Natural killer cell (primary cell): ENCODE measurements around the gene GALNS. TPM values are rescaled to one million over a fixed set of nuclear protein-coding genes. Genes with fewer than 3 reads are reported as not detected.
A peak's percentile ranks its signal among the peaks of the same experiment; 100 is the strongest.
"Not testable (repeated sequence)": the region's sequence is repeated elsewhere in the genome, so short reads cannot be mapped to it uniquely, and the experiment has no call there.

Experiments
- ATAC-seq, 3 donors: fragments of 150-1000 bp in 2 of 3; fragments of 200-7000 bp in 1 of 3; cut with Tn5 transposase; 1 replicate in 1 of 3; 2 replicates in 2 of 3; pipeline ENCODE4 v1.10.0; 2021; ENCODE audit warnings: mild to moderate bottlenecking in 2 of 3, moderate library complexity in 2 of 3
- DNase-seq, 2 donors: peaks; one replicate each; pipeline versions ENCODE4 v3.0.0 to v3.0.0-alpha.2; 2013 to 2021; ENCODE audit warnings: mixed read lengths in 1 of 2
- H3K27ac ChIP-seq: one replicate; pipeline ENCODE4 v1.5.1; 2013; ENCODE audit warnings: mild to moderate bottlenecking, low read length
- H3K27me3 ChIP-seq: one replicate; pipeline ENCODE4 v1.6.1; 2013; ENCODE audit warnings: low read length; ENCODE audit not compliant: control insufficient read depth, insufficient read depth
- H3K36me3 ChIP-seq: one replicate; pipeline ENCODE4 v1.6.1; 2013; ENCODE audit warnings: low read length; ENCODE audit not compliant: control insufficient read depth, insufficient read depth
- H3K4me1 ChIP-seq: one replicate; pipeline ENCODE4 v1.6.1; 2013; ENCODE audit warnings: low read length; ENCODE audit not compliant: control insufficient read depth, insufficient read depth
- H3K4me3 ChIP-seq: one replicate; pipeline ENCODE4 v1.5.1; 2013; ENCODE audit warnings: low read length
- H3K9me3 ChIP-seq: one replicate; pipeline ENCODE4 v1.6.1; 2013; ENCODE audit warnings: low read length; ENCODE audit not compliant: control insufficient read depth, insufficient read depth
- H3K27ac Mint-ChIP-seq, 2 donors: one replicate each; pipeline ENCODE4 v1.8.0; 2022; ENCODE audit warnings: mild to moderate bottlenecking in 2 of 2, mixed read lengths in 2 of 2, moderate library complexity in 1 of 2
- H3K27me3 Mint-ChIP-seq, 2 donors: one replicate each; pipeline ENCODE4 v1.8.0; 2022; ENCODE audit warnings: low read depth in 2 of 2, mixed read lengths in 2 of 2
- H3K36me3 Mint-ChIP-seq: one replicate; pipeline ENCODE4 v1.8.0; 2022; ENCODE audit warnings: mixed read lengths
- H3K4me1 Mint-ChIP-seq, 2 donors: one replicate each; pipeline ENCODE4 v1.8.0; 2022; ENCODE audit warnings: mixed read lengths in 2 of 2
- H3K4me3 Mint-ChIP-seq: one replicate; pipeline ENCODE4 v1.8.0; 2022; ENCODE audit warnings: mild to moderate bottlenecking, moderate library complexity, mixed read lengths
- H3K9me3 Mint-ChIP-seq, 2 donors: one replicate each; pipeline ENCODE4 v1.8.0; 2022; ENCODE audit warnings: mixed read lengths in 2 of 2
- WGBS: methylation state at CpG from one replicate; pipeline ENCODE4 v1.1.7; 2013; ENCODE audit warnings: missing lambda C conversion rate; ENCODE audit not compliant: insufficient coverage; 5-methylcytosine and 5-hydroxymethylcytosine counted together
- intact Hi-C: fragments of 100-400 bp; cut with micrococcal nuclease; formaldehyde crosslinking; loops from one replicate; pipeline ENCODE4 v1.14.2; 2022
- total RNA-seq, 4 donors: library from RNA; stranded (reverse); fragments of 120-200 nt in 1 of 4; gene quantifications; one replicate each; pipeline versions ENCODE4 v1.2.3 to v1.2.4, GENCODE V29; 2013 to 2022
- TF ChIP-seq, protein P1 (sequence below): fragments of 200-600 bp; IDR thresholded peaks from one replicate; pipeline ENCODE4 v1.8.0; 2022; ENCODE audit warnings: antibody characterized with exemption

GALNS gene
- total RNA-seq, 3 donors from 2014 or later (not counting 1 experiment from before 2014, with no cell fraction given): 58.1 to 75.8 (median 65.7) TPM

- no peak overlapping the region for H3K27ac ChIP-seq
- no peaks in the 10 kb centered on the region for H3K9me3 ChIP-seq
- Mint-ChIP-seq H3K4me1 (peaks cover 17 to 33% of the 10 kb centered on the region in 2 donors), H3K36me3 (no peaks in the 10 kb centered on the region), H3K9me3 (no peaks in the 10 kb centered on the region), H3K4me3 (peak overlapping the region; percentile 37), H3K27ac (peak overlapping the region in 1 of 2 donors; percentile 65), H3K27me3 (no peaks in the 10 kb centered on the region)
- WGBS: 66% methylated on average over 13 of the region's 13 CpGs
- H3K27me3 ChIP-seq: no peaks in the 10 kb centered on the region
- no peak for ATAC-seq
- TF ChIP-seq, protein P1, sequence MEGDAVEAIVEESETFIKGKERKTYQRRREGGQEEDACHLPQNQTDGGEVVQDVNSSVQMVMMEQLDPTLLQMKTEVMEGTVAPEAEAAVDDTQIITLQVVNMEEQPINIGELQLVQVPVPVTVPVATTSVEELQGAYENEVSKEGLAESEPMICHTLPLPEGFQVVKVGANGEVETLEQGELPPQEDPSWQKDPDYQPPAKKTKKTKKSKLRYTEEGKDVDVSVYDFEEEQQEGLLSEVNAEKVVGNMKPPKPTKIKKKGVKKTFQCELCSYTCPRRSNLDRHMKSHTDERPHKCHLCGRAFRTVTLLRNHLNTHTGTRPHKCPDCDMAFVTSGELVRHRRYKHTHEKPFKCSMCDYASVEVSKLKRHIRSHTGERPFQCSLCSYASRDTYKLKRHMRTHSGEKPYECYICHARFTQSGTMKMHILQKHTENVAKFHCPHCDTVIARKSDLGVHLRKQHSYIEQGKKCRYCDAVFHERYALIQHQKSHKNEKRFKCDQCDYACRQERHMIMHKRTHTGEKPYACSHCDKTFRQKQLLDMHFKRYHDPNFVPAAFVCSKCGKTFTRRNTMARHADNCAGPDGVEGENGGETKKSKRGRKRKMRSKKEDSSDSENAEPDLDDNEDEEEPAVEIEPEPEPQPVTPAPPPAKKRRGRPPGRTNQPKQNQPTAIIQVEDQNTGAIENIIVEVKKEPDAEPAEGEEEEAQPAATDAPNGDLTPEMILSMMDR: no peak
- H3K36me3 ChIP-seq: no peaks in the 10 kb centered on the region
- intact Hi-C loops: no loop called here
- DNase-seq: no peak
- H3K4me1 ChIP-seq: peaks cover 70% of the 10 kb centered on the region
- no peak overlapping the region for H3K4me3 ChIP-seq
Measured at GRCh38 chr16:88792078-88792550, 64.6 kb downstream of the GALNS start.

DNA sequence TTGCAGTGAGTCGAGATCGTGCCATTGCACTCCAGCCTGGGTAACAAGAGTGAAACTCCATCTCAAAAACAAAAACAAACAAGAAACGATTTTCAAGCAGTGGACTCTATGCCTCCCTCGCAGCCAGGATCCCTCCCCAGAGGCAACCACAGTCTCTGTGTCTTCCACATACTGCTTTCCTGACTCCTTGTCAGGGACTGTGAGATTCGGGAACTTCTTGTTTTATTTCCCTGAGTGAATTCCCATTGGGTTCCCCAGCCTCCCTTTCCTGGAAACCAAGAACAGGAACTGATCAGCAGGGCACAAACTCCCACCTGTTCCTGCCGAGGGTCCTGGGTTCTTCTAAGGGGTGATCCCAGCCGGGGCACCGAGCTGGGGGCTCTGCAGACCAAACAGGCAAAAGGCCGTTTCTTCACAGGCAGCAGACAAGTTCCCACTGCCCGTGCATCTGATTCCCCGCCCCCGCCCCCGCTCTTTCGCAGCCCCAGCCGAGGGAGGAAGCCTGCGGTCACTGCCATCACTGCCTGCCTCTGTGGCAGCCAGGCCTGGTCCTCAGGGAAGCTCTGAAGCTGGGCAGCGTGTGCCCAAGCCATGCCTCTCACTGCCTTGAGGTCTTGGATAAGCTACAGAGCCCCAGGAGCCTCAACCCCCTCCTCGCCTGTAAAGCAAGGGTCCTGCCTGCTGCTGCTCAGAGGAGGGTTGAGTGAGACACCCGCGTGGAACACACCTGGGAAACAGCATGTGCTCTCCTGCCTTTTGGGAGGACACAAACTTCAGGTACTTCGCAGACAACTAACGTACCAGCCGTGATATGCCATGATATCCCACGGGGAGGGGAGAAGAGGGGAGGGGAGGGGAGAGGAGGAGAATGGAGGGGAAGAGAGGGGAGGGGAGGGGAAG, 66.2 kb downstream of the GALNS start:
- no peaks in the 10 kb centered on the region for H3K27me3 ChIP-seq
- Mint-ChIP-seq H3K36me3 (no peaks in the 10 kb centered on the region), H3K27ac (peak overlapping the region; percentile 76 to 82), H3K27me3 (no peaks in the 10 kb centered on the region), H3K9me3 (no peaks in the 10 kb centered on the region), H3K4me1 (peaks cover 17 to 36% of the 10 kb centered on the region in 2 donors), H3K4me3 (peak overlapping the region; percentile 79)
- DNase-seq (peak in 1 of 2 donors; percentile 82), ATAC-seq (peak; percentile 78 to 87 (median 83))
- intact Hi-C loops: no loop called here
- H3K9me3 ChIP-seq: no peaks in the 10 kb centered on the region
- TF ChIP-seq, protein P1: no peak
- peaks cover 71% of the 10 kb centered on the region for H3K4me1 ChIP-seq
- WGBS: 2% methylated on average over 20 of the region's 24 CpGs
- no peaks in the 10 kb centered on the region for H3K36me3 ChIP-seq
- H3K27ac ChIP-seq: peak overlapping the region; percentile 74
- H3K4me3 ChIP-seq: peak overlapping the region; percentile 16

DNA sequence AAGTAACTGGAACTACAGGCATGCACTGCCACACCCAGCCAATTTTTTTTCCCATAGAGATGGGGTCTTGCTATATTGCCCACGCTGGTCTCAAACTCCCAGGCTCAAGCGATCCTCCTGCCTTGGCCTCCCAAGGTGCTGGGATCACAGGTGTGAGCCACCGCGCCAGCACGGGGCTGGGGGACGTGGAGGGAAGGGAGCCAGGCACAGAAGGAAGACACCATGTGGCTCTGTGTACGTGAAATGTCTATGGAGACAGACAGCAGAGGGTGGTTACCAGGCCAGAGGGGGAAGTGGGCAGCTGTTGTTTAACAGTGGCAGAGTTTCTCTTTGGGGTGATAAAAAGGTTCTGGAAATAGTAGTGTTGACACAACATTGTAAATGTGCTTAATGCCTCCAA, 67.2 kb downstream of the GALNS start:
- H3K27ac Mint-ChIP-seq: peak overlapping the region; percentile 76 to 82
- peak overlapping the region; percentile 79 for H3K4me3 Mint-ChIP-seq
- Histone ChIP-seq H3K27me3 (no peaks in the 10 kb centered on the region), H3K27ac (peak overlapping the region; percentile 64), H3K4me1 (peaks cover 62% of the 10 kb centered on the region), H3K36me3 (no peaks in the 10 kb centered on the region), H3K9me3 (no peaks in the 10 kb centered on the region), H3K4me3 (no peak overlapping the region)
- H3K4me1 Mint-ChIP-seq: peaks cover 17 to 38% of the 10 kb centered on the region in 2 donors
- H3K27me3 Mint-ChIP-seq: no peaks in the 10 kb centered on the region
- no peaks in the 10 kb centered on the region for H3K9me3 Mint-ChIP-seq
- ATAC-seq (peak; percentile 18 to 55 (median 31)), DNase-seq (peak in 1 of 2 donors; percentile 34)
- H3K36me3 Mint-ChIP-seq: no peaks in the 10 kb centered on the region
- TF ChIP-seq, protein P1: no peak
- WGBS: 24% methylated on average over 7 of the region's 7 CpGs
- intact Hi-C loops: loop anchor here (10.0 kb wide), 1 partner anchor 335 kb away; the partner anchor contains the start of gene ZFPM1

GRCh38 chr16:88788749-88789148, 68.0 kb downstream of the GALNS start:
- 98% methylated on average over 8 of the region's 8 CpGs for WGBS
- H3K36me3 ChIP-seq, H3K27ac Mint-ChIP-seq, H3K9me3 ChIP-seq, H3K9me3 Mint-ChIP-seq, H3K4me3 Mint-ChIP-seq, H3K36me3 Mint-ChIP-seq, H3K27ac ChIP-seq, H3K27me3 Mint-ChIP-seq, ATAC-seq, DNase-seq, H3K27me3 ChIP-seq, H3K4me3 ChIP-seq: not testable (repeated sequence)
- peaks cover 18 to 39% of the 10 kb centered on the region in 2 donors for H3K4me1 Mint-ChIP-seq
- intact Hi-C loops: loop anchor here (10.0 kb wide), 1 partner anchor 334 kb away; the partner anchor contains the start of gene ZFPM1
- H3K4me1 ChIP-seq: peaks cover 59% of the 10 kb centered on the region
